ENCODE results near the gene IL17C.

GRCh38 chr16:88618182-88618955, 20.0 kb upstream of the IL17C start:
- TF ChIP-seq POLR2A (IDR thresholded peaks at IDR 0.05; ENCODE audit: low read depth, low read length), result no peak
- TF ChIP-seq POLR2AphosphoS5 (IDR thresholded peaks at IDR 0.05; ENCODE audit: low read depth, low read length), result no peak
- no peak for TF ChIP-seq PAX5 (IDR thresholded peaks at IDR 0.05; ENCODE audit: insufficient read depth, low read length, severe bottlenecking)
